ENCODE results near the gene KRT6C.

DNA sequence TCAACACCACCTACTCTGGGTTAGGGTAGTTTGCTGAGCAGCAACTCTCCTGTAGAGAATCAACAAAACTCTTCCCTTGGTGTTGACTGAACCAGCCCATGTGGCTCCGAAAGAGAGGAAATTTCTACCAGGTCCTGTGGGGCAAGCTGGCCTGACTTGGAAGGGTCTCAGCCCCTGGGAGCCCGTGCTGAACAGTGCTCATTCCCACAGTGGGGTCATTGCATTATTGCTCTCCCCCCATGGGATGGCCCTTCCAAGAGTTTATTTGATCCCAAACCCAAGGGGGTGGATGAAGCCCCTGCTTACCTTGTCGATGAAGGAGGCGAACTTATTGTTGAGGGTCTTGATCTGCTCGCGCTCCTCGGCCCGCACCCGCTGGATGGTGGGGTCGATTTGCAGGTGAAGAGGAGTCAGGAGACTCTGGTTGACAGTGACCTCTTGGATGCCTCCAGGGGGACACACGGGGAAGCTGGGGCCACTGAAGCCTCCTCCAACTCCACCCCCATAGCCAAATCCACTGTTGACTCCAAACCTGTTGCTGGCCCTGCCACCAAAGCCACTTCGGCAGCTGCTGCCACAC, 40.0 kb downstream of the KRT6C start:
- TF ChIP-seq POLR2AphosphoS5 (IDR thresholded peaks at IDR 0.05; ENCODE audit: low read depth, low read length) (no peak), TAF1 (IDR thresholded peaks at IDR 0.05; ENCODE audit: borderline replicate concordance, low read depth, low read length) (no peak)
